ENCODE measurements around the gene MINDY4.

Gene MINDY4

DNA sequence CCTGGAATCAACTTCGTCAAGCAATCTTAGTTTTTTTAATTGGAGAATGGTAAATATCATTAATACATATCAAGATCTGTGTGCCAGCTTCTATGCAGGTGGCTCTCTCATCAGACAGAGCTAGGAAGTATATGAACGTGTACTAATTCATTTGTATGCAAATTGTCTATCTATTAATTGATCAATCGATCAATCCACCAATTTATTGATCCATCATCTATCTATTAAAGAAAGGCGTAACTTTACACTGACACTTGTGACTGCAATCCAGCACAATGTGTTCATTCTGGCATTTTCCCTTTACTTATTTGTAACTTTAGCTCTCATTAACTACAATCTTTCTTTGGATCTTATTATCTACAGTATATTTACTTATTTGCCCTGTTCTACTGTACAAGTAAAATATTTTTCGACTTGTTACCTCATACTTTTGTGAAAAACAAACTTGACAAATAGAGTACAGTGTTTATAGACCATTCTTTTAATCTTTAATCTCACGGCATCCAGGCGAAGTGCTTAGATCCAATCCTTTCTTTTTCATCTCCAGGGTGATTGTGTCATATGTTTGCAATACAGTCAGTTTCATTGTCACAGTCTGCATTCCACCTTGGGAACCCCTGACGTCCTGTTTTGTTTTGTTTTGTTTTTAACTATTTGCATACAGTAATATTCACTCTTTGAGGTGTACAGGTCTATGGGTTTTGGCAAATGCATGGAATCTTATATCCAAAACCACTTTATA, 170.5 kb downstream of the MINDY4 start:
- H3K27me3 ChIP-seq (ENCODE audit: insufficient read depth, poor library complexity, severe bottlenecking), result peaks cover 7% of the 10 kb centered on the region
- no peak for DNase-seq (ENCODE audit: low read depth in 1 of 2, low spot score in 1 of 2)
- no peak overlapping the region for H3K4me3 ChIP-seq (replicated peaks; ENCODE audit: insufficient read depth, low read length)
- no peak overlapping the region for H3K27ac ChIP-seq (replicated peaks)
- TF ChIP-seq, protein P1, sequence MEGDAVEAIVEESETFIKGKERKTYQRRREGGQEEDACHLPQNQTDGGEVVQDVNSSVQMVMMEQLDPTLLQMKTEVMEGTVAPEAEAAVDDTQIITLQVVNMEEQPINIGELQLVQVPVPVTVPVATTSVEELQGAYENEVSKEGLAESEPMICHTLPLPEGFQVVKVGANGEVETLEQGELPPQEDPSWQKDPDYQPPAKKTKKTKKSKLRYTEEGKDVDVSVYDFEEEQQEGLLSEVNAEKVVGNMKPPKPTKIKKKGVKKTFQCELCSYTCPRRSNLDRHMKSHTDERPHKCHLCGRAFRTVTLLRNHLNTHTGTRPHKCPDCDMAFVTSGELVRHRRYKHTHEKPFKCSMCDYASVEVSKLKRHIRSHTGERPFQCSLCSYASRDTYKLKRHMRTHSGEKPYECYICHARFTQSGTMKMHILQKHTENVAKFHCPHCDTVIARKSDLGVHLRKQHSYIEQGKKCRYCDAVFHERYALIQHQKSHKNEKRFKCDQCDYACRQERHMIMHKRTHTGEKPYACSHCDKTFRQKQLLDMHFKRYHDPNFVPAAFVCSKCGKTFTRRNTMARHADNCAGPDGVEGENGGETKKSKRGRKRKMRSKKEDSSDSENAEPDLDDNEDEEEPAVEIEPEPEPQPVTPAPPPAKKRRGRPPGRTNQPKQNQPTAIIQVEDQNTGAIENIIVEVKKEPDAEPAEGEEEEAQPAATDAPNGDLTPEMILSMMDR (IDR thresholded peaks at IDR 0.05; ENCODE audit: insufficient read depth, low read length), result no peak

Data from HL-60 (cell line).